Lung (tissue), 12 donors: ENCODE data around the gene CHST11. TPM values are rescaled to one million over a fixed set of nuclear protein-coding genes. Genes with fewer than 3 reads are reported as not detected.

ENCODE experiments used
- ATAC-seq: fragments of 200-7000 bp; cut with Tn5 transposase; one replicate; pipeline ENCODE4 v1.9.1; 2020; ENCODE audit warnings: moderate number of reproducible peaks; ENCODE audit not compliant: insufficient read depth, low FRiP score
- DNase-seq, 3 donors: peaks; one replicate each; pipeline ENCODE4 v3.0.0-alpha.2; 2013 to 2017
- H3K27ac ChIP-seq, 2 donors: one replicate each; pipeline ENCODE4 v1.5.1; 2013; ENCODE audit warnings: mild to moderate bottlenecking in 2 of 2, moderate library complexity in 2 of 2, control low read depth in 1 of 2, inconsistent platforms in 1 of 2, low read depth in 1 of 2, low read length in 1 of 2
- H3K27me3 ChIP-seq, 3 donors: one replicate each; pipeline ENCODE4 v1.5.1; 2013; ENCODE audit warnings: low read length in 2 of 3; ENCODE audit not compliant: control insufficient read depth in 3 of 3, insufficient read depth in 3 of 3
- H3K36me3 ChIP-seq, 4 donors: one replicate each; pipeline ENCODE4 v1.5.1; 2013; ENCODE audit warnings: low read length in 4 of 4, mild to moderate bottlenecking in 1 of 4, moderate library complexity in 1 of 4; ENCODE audit not compliant: control insufficient read depth in 4 of 4, insufficient read depth in 4 of 4
- H3K4me1 ChIP-seq, 5 donors: one replicate each; pipeline ENCODE4 v1.5.1; 2013; ENCODE audit warnings: low read length in 5 of 5, mild to moderate bottlenecking in 2 of 5, moderate library complexity in 1 of 5; ENCODE audit not compliant: control insufficient read depth in 5 of 5, insufficient read depth in 5 of 5
- H3K4me3 ChIP-seq: one replicate; pipeline ENCODE4 v1.5.1; 2013; ENCODE audit warnings: mild to moderate bottlenecking, control low read depth, moderate library complexity
- H3K9ac ChIP-seq, 2 donors: one replicate each; pipeline ENCODE4 v1.5.1; 2013; ENCODE audit warnings: low read length in 2 of 2, control low read depth in 1 of 2; ENCODE audit not compliant: insufficient read depth in 1 of 2
- H3K9me3 ChIP-seq, 4 donors: one replicate each; pipeline ENCODE4 v1.5.1; 2013; ENCODE audit warnings: low read length in 3 of 4, mild to moderate bottlenecking in 1 of 4, moderate library complexity in 1 of 4; ENCODE audit not compliant: control insufficient read depth in 4 of 4, insufficient read depth in 3 of 4
- CTCF ChIP-seq: IDR thresholded peaks from 2 replicates; pipeline ENCODE4 v1.5.1; 2012; ENCODE audit warnings: mild to moderate bottlenecking; ENCODE audit errors: control extremely low read depth, extremely low read depth
- WGBS, 2 donors: extraction: QIAGEN DNeasy Blood & Tissue Kit; methylation state at CpG; one replicate each; pipeline ENCODE4 v1.1.7; 2013; 5-methylcytosine and 5-hydroxymethylcytosine counted together
- polyA plus RNA-seq, 2 donors: library from polyadenylated mRNA; stranded (reverse); fragments of 200-250 nt; gene quantifications; one replicate each; pipeline ENCODE4 v1.2.1, GENCODE V29; 2013
- total RNA-seq, 2 donors: library from RNA; depleted of rRNA in 1 of 2; stranded (reverse); fragments of >200 nt in 1 of 2; gene quantifications; one replicate each; pipeline ENCODE4 v1.2.1, GENCODE V29; 2014 to 2021
- donor health status: control.
- donor health status: control.
- donor health status: Bipolar disorder and iron deficiency.
- donor health status: healthy.
- donor health status: DM: yes; HTN: yes; CAD: no.

The CHST11 gene
- total and polyA plus RNA-seq, 4 donors: 9.0 to 63.2 (median 27.7) TPM

GRCh38 chr12:104640956-104641355 is 184.2 kb downstream of the CHST11 start:
- Histone ChIP-seq H3K4me1 (peaks cover 0 to 17% (median 3%) of the 10 kb centered on the region in 5 donors), H3K27me3 (no peaks in the 10 kb centered on the region), H3K36me3 (no peaks in the 10 kb centered on the region), H3K9me3 (no peaks in the 10 kb centered on the region), H3K9ac (no peak overlapping the region), H3K27ac (no peak overlapping the region), H3K4me3 (no peak overlapping the region)
- DNase-seq (no peak), ATAC-seq (no peak)
- no peak for TF ChIP-seq CTCF
- WGBS, 2 donors: 91 to 94% methylated on average over 1 of the region's 1 CpG

- Histone ChIP-seq H3K9ac (no peak overlapping the region), H3K4me3 (no peak overlapping the region), H3K27ac (no peak overlapping the region), H3K36me3 (no peaks in the 10 kb centered on the region), H3K9me3 (no peaks in the 10 kb centered on the region), H3K27me3 (no peaks in the 10 kb centered on the region), H3K4me1 (peaks cover 0 to 18% (median 3%) of the 10 kb centered on the region in 5 donors)
- no peak for DNase-seq
- TF ChIP-seq CTCF: no peak
- 45 to 66% methylated on average over 3 of the region's 3 CpGs for WGBS, 2 donors
- ATAC-seq: peak; percentile 46
Measured at GRCh38 chr12:104641862-104642261, 185.1 kb downstream of the CHST11 start.

- H3K27me3 ChIP-seq: no peaks in the 10 kb centered on the region
- no peak for DNase-seq
- peaks cover 0 to 3% (median 0%) of the 10 kb centered on the region in 4 donors for H3K36me3 ChIP-seq
- H3K9ac ChIP-seq: no peak overlapping the region
- peaks cover 0 to 15% (median 3%) of the 10 kb centered on the region in 5 donors for H3K4me1 ChIP-seq
- H3K27ac ChIP-seq: peak overlapping the region in 1 of 2 donors; percentile 71
- H3K9me3 ChIP-seq: no peaks in the 10 kb centered on the region
- TF ChIP-seq CTCF: no peak
- 75 to 86% methylated on average over 8 of the region's 8 CpGs for WGBS, 2 donors
- no peak for ATAC-seq
- no peak overlapping the region for H3K4me3 ChIP-seq
Measured at GRCh38 chr12:104643093-104643818, 186.5 kb downstream of the CHST11 start.
